Measurements from ENCODE around the gene TMEM132D.
A peak's percentile ranks its signal among the peaks of the same experiment; 100 is the strongest.

TMEM132D gene

DNA sequence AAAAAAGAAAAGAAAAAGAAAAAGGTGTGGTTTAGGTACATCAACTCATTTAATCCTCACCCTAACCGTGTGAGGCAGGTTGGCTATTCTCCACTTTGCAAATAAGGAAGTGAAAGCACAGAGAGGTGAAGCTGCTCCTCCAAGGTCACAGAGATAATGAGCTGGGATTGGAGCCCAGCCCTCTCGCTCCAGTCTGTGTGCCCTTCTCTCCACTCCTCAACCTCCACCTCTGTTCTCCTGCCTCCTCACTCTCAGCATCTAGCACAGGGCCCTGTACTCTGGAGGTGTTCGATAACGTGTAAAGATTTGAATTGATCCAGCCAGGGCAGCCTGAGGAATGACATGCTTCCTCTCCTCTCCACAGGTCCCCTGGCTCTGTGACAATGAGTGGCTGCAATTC lies 502.3 kb downstream of the TMEM132D start:
- Histone ChIP-seq H3K4me1 (ENCODE audit: control insufficient read depth in 2 of 2, insufficient read depth in 2 of 2, low read length in 2 of 2) (peaks cover 0 to 2% of the 10 kb centered on the region in 2 donors), H3K27ac (ENCODE audit: low read depth in 2 of 2, low read length in 2 of 2) (peak overlapping the region in 1 of 2 donors; percentile 26), H3K36me3 (ENCODE audit: control insufficient read depth in 2 of 2, insufficient read depth in 2 of 2, low read length in 2 of 2) (no peaks in the 10 kb centered on the region), H3K9me3 (ENCODE audit: control insufficient read depth in 2 of 2, low read length in 2 of 2) (no peaks in the 10 kb centered on the region), H3K9ac (ENCODE audit: low read depth in 1 of 2, low read length in 2 of 2) (no peak overlapping the region), H3K4me3 (ENCODE audit: low read length in 2 of 2) (no peak overlapping the region), H3K27me3 (ENCODE audit: control insufficient read depth in 2 of 2, insufficient read depth in 2 of 2, low read length in 2 of 2) (no peaks in the 10 kb centered on the region)

DNA sequence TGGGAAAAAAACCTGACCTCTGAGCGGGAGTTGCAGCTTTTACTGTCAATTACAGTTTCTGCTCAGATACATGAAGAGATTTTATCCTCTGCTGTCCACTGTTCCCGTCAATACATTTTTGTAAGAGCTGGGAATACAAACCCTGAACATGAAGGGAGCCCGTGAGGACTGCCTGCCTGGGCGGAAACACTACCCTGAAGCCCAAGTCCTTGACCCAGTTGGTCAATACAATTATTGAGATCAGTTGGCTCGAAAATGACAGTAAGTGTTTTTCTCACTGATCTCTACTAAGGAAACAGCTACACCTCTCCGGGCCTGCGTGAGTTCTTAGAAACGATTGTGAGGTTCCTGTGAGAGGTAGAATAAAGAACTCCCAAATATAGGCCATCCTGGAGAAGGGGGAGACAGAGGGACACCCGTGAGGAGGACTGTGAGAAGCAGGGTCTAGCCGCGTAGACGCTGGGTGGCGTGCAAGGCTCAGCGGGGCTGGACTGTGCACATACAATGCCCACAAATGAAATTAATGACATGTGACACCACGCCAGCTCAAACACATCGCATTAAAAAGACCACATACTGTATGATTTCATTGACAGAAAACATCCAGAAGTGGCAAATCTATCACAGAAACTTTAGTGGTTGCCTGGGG lies 509.5 kb downstream of the TMEM132D start:
- Histone ChIP-seq H3K4me3 (ENCODE audit: low read length in 2 of 2) (no peak overlapping the region), H3K4me1 (ENCODE audit: control insufficient read depth in 2 of 2, insufficient read depth in 2 of 2, low read length in 2 of 2) (no peaks in the 10 kb centered on the region), H3K36me3 (ENCODE audit: control insufficient read depth in 2 of 2, insufficient read depth in 2 of 2, low read length in 2 of 2) (no peaks in the 10 kb centered on the region), H3K27ac (ENCODE audit: low read depth in 2 of 2, low read length in 2 of 2) (no peak overlapping the region), H3K9me3 (ENCODE audit: control insufficient read depth in 2 of 2, low read length in 2 of 2) (no peaks in the 10 kb centered on the region), H3K27me3 (ENCODE audit: control insufficient read depth in 2 of 2, insufficient read depth in 2 of 2, low read length in 2 of 2) (no peaks in the 10 kb centered on the region), H3K9ac (ENCODE audit: low read depth in 1 of 2, low read length in 2 of 2) (no peak overlapping the region)

DNA sequence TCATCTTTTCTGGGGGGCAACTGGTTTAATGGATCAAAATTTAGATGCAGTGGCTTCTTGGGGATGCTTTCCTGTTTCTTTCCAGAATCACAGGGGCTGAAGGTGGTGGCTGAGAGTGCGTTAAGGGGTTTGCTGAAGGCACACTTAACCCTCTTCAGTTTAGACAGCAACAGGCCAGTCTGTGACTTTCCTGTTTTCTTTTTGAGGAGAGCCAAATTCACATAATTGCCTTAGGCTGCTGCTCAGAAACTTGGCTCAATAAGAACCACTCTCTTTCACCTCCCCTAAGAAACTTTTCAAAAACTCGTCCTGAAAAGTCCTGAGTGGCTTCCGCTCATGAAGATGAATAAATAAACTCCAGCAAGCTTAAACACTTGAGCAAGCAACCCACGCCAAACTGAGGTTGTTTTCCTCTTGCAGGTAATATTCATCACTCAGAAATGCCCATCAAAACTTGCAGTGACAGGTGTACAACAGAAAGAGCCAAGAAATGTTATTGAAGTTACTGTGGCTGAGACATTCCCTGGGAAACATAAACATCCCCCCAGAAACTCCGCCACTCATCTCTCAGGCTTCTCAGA lies 510.4 kb downstream of the TMEM132D start:
- Histone ChIP-seq H3K4me1 (ENCODE audit: control insufficient read depth in 2 of 2, insufficient read depth in 2 of 2, low read length in 2 of 2) (no peaks in the 10 kb centered on the region), H3K27me3 (ENCODE audit: control insufficient read depth in 2 of 2, insufficient read depth in 2 of 2, low read length in 2 of 2) (no peaks in the 10 kb centered on the region), H3K9ac (ENCODE audit: low read depth in 1 of 2, low read length in 2 of 2) (no peak overlapping the region), H3K9me3 (ENCODE audit: control insufficient read depth in 2 of 2, low read length in 2 of 2) (no peaks in the 10 kb centered on the region), H3K36me3 (ENCODE audit: control insufficient read depth in 2 of 2, insufficient read depth in 2 of 2, low read length in 2 of 2) (no peaks in the 10 kb centered on the region), H3K27ac (ENCODE audit: low read depth in 2 of 2, low read length in 2 of 2) (no peak overlapping the region), H3K4me3 (ENCODE audit: low read length in 2 of 2) (no peak overlapping the region)

DNA sequence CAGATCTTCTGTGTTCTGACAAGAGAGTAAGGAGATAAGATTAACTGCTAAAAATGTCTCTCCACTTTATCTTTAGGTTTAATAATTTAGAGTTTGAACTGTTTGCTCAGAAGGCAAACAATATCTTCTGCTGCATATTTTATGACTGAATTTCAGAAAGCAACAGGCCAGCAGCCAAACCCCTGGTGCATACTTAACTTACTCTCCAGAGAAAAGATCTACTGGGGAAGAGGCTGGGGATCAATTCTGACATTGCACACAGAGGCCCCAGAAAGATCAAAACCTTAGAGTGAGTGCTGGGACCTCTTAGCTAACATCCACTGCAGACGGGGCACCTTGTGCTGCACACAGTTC lies 518.2 kb downstream of the TMEM132D start:
- no peaks in the 10 kb centered on the region for H3K9me3 ChIP-seq (ENCODE audit: control insufficient read depth in 2 of 2, low read length in 2 of 2)
- no peaks in the 10 kb centered on the region for H3K27me3 ChIP-seq (ENCODE audit: control insufficient read depth in 2 of 2, insufficient read depth in 2 of 2, low read length in 2 of 2)
- H3K4me1 ChIP-seq (ENCODE audit: control insufficient read depth in 2 of 2, insufficient read depth in 2 of 2, low read length in 2 of 2), result peaks cover 0 to 6% of the 10 kb centered on the region in 2 donors
- no peaks in the 10 kb centered on the region for H3K36me3 ChIP-seq (ENCODE audit: control insufficient read depth in 2 of 2, insufficient read depth in 2 of 2, low read length in 2 of 2)
- H3K9ac ChIP-seq (ENCODE audit: low read depth in 1 of 2, low read length in 2 of 2), result no peak overlapping the region
- H3K4me3 ChIP-seq (ENCODE audit: low read length in 2 of 2), result no peak overlapping the region
- peak overlapping the region in 1 of 2 donors; percentile 44 for H3K27ac ChIP-seq (ENCODE audit: low read depth in 2 of 2, low read length in 2 of 2)

DNA sequence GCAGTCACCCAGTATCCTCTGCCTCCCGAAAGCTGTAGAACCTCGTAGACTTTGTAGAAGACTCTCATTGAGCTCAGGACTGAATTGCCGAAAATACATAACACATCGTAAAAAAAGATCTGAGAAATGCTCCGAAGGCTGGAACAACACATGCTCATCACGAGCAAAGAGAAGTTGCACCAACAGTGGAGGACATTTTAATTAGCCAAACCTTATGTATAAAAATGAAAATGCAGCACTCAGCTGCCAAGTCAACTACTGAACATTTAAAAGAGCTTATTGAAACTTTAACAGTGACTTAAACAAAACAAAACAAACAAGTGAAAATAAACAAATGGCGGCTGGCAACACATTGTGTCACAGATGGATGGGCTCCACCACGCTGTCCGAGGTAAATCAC lies 519.9 kb downstream of the TMEM132D start:
- H3K36me3 ChIP-seq (ENCODE audit: control insufficient read depth in 2 of 2, insufficient read depth in 2 of 2, low read length in 2 of 2), result no peaks in the 10 kb centered on the region
- H3K9me3 ChIP-seq (ENCODE audit: control insufficient read depth in 2 of 2, low read length in 2 of 2), result peaks cover 0 to 2% of the 10 kb centered on the region in 2 donors
- no peak overlapping the region for H3K4me3 ChIP-seq (ENCODE audit: low read length in 2 of 2)
- no peak overlapping the region for H3K27ac ChIP-seq (ENCODE audit: low read depth in 2 of 2, low read length in 2 of 2)
- peaks cover 0 to 11% of the 10 kb centered on the region in 2 donors for H3K4me1 ChIP-seq (ENCODE audit: control insufficient read depth in 2 of 2, insufficient read depth in 2 of 2, low read length in 2 of 2)
- H3K27me3 ChIP-seq (ENCODE audit: control insufficient read depth in 2 of 2, insufficient read depth in 2 of 2, low read length in 2 of 2), result no peaks in the 10 kb centered on the region
- H3K9ac ChIP-seq (ENCODE audit: low read depth in 1 of 2, low read length in 2 of 2), result no peak overlapping the region

DNA sequence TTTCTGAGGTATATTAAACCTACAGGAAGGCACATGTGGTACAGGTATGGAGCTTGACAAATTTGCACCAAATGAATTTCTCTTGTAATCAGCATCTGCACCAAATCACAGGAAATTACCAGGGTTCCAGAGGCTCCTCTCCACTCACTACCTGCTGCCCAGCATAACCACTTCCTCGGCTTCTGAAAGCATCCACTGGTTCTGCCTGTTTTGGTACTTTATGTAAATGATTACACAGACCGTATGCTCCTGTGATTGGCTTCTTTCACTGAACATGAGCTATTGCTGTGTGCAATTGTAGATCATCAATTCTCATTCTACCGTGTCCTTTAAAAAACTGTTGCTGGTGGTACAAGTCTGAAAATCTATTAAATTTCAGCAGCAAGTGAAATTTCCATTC lies 522.1 kb downstream of the TMEM132D start:
- H3K27me3 ChIP-seq (ENCODE audit: control insufficient read depth in 2 of 2, insufficient read depth in 2 of 2, low read length in 2 of 2), result no peaks in the 10 kb centered on the region
- peaks cover 0 to 2% of the 10 kb centered on the region in 2 donors for H3K9me3 ChIP-seq (ENCODE audit: control insufficient read depth in 2 of 2, low read length in 2 of 2)
- no peak overlapping the region for H3K9ac ChIP-seq (ENCODE audit: low read depth in 1 of 2, low read length in 2 of 2)
- H3K36me3 ChIP-seq (ENCODE audit: control insufficient read depth in 2 of 2, insufficient read depth in 2 of 2, low read length in 2 of 2), result no peaks in the 10 kb centered on the region
- no peak overlapping the region for H3K27ac ChIP-seq (ENCODE audit: low read depth in 2 of 2, low read length in 2 of 2)
- H3K4me3 ChIP-seq (ENCODE audit: low read length in 2 of 2), result no peak overlapping the region
- H3K4me1 ChIP-seq (ENCODE audit: control insufficient read depth in 2 of 2, insufficient read depth in 2 of 2, low read length in 2 of 2), result peaks cover 0 to 17% of the 10 kb centered on the region in 2 donors

DNA sequence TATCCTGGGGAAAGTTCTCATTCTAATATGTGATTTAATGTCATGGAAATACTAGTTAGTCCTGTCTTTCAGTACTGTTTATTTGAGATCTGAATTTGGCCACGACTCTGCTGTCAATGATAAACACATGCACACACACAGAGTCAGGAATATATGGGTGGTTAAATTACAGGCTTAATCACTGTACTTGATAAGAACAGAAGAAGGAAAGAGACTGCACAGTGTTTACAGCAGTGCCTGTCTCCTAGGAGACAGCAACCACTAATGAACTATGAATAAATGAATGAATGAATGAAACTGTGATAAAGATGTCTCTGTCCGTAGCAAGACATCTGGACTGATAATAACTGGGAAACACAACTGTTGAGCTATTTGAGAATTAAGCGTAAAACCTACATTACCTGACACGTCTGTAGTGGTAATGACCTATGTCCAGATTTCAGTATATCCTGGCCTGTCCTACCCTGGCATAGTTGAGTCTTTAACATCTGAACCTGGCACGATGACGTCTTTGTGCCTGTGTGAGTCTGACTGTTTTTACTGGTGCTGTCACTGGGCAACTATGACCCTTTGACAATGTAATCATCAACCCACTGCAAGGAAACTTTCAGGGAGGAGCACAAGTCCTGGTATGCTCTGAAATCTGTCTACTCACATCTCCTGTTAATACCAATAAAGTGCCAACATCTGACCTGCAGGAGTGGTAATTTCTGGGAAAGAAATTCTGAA lies 524.6 kb downstream of the TMEM132D start:
- no peaks in the 10 kb centered on the region for H3K27me3 ChIP-seq (ENCODE audit: control insufficient read depth in 2 of 2, insufficient read depth in 2 of 2, low read length in 2 of 2)
- peaks cover 0 to 2% of the 10 kb centered on the region in 2 donors for H3K9me3 ChIP-seq (ENCODE audit: control insufficient read depth in 2 of 2, low read length in 2 of 2)
- no peaks in the 10 kb centered on the region for H3K36me3 ChIP-seq (ENCODE audit: control insufficient read depth in 2 of 2, insufficient read depth in 2 of 2, low read length in 2 of 2)
- H3K4me3 ChIP-seq (ENCODE audit: low read length in 2 of 2), result no peak overlapping the region
- H3K9ac ChIP-seq (ENCODE audit: low read depth in 1 of 2, low read length in 2 of 2), result peak overlapping the region in 1 of 2 donors; percentile 25
- H3K27ac ChIP-seq (ENCODE audit: low read depth in 2 of 2, low read length in 2 of 2), result peak overlapping the region in 1 of 2 donors; percentile 65
- peaks cover 0 to 10% of the 10 kb centered on the region in 2 donors for H3K4me1 ChIP-seq (ENCODE audit: control insufficient read depth in 2 of 2, insufficient read depth in 2 of 2, low read length in 2 of 2)

DNA sequence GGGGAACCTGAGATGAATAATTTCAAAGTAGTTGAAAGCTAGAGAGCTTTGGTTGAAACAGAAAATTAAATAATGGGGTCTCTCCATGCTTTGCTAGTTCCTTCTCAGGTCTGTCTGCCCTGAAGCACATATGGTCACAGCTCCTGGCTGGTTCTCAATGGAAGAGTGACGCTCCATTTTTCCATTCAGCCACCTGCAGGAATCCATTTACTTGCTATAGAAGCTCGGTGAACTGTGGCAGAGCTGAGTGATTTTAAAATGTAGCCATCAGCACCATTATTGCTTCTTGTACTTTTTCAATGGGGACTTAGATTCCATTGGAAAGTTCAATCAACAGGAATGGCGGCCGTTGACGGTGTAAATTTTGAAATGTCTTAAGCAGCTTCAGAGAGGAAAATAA lies 525.3 kb downstream of the TMEM132D start:
- Histone ChIP-seq H3K9me3 (ENCODE audit: control insufficient read depth in 2 of 2, low read length in 2 of 2) (peaks cover 0 to 2% of the 10 kb centered on the region in 2 donors), H3K4me3 (ENCODE audit: low read length in 2 of 2) (no peak overlapping the region), H3K27ac (ENCODE audit: low read depth in 2 of 2, low read length in 2 of 2) (peak overlapping the region in 1 of 2 donors; percentile 65), H3K4me1 (ENCODE audit: control insufficient read depth in 2 of 2, insufficient read depth in 2 of 2, low read length in 2 of 2) (peaks cover 0 to 10% of the 10 kb centered on the region in 2 donors), H3K27me3 (ENCODE audit: control insufficient read depth in 2 of 2, insufficient read depth in 2 of 2, low read length in 2 of 2) (no peaks in the 10 kb centered on the region), H3K36me3 (ENCODE audit: control insufficient read depth in 2 of 2, insufficient read depth in 2 of 2, low read length in 2 of 2) (no peaks in the 10 kb centered on the region), H3K9ac (ENCODE audit: low read depth in 1 of 2, low read length in 2 of 2) (no peak overlapping the region)

DNA sequence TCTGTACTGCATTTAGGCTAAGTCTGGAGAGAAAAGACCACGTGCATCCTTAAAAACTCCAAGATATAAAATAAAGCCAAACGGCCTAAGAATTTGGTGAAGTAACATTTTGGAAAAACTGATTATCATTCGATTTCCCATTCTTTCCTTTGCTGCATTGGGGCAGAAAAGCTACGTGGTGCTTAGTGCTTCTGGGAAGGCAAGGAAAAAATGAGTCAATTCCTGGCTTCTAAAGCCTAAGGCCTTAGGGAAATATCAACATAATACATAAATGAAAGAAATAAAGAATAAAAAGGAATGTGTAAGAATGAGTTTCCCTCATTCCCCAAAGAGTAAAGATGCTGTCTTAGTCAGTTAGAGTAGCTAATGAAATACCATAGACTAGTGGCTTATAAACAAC lies 530.1 kb downstream of the TMEM132D start:
- Histone ChIP-seq H3K27ac (ENCODE audit: low read depth in 2 of 2, low read length in 2 of 2) (no peak overlapping the region), H3K36me3 (ENCODE audit: control insufficient read depth in 2 of 2, insufficient read depth in 2 of 2, low read length in 2 of 2) (no peaks in the 10 kb centered on the region), H3K27me3 (ENCODE audit: control insufficient read depth in 2 of 2, insufficient read depth in 2 of 2, low read length in 2 of 2) (no peaks in the 10 kb centered on the region), H3K9me3 (ENCODE audit: control insufficient read depth in 2 of 2, low read length in 2 of 2) (peaks cover 0 to 4% of the 10 kb centered on the region in 2 donors), H3K9ac (ENCODE audit: low read depth in 1 of 2, low read length in 2 of 2) (no peak overlapping the region), H3K4me1 (ENCODE audit: control insufficient read depth in 2 of 2, insufficient read depth in 2 of 2, low read length in 2 of 2) (peaks cover 0 to 11% of the 10 kb centered on the region in 2 donors), H3K4me3 (ENCODE audit: low read length in 2 of 2) (no peak overlapping the region)

DNA sequence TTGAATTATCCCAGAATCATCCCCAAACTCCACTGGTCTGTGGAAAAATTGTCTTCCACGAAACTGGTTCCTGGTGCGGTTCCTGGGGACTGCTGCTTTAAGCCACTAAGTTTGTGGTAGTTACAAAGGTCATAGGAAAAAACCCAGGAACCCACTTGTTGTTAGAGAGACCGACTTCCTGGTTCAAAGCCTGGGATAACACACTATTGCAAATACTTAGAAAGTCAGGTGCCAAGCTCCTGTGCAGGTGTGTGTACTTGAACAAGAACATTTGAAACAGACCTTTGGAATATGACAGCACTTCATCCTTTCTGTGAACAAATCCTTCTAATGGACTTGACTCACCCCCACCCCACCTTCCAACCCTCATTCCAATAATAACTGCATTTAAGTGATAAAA lies 530.9 kb downstream of the TMEM132D start:
- no peak overlapping the region for H3K4me3 ChIP-seq (ENCODE audit: low read length in 2 of 2)
- H3K27me3 ChIP-seq (ENCODE audit: control insufficient read depth in 2 of 2, insufficient read depth in 2 of 2, low read length in 2 of 2), result no peaks in the 10 kb centered on the region
- H3K36me3 ChIP-seq (ENCODE audit: control insufficient read depth in 2 of 2, insufficient read depth in 2 of 2, low read length in 2 of 2), result no peaks in the 10 kb centered on the region
- H3K27ac ChIP-seq (ENCODE audit: low read depth in 2 of 2, low read length in 2 of 2), result peak overlapping the region in 1 of 2 donors; percentile 46
- H3K9ac ChIP-seq (ENCODE audit: low read depth in 1 of 2, low read length in 2 of 2), result no peak overlapping the region
- peaks cover 0 to 7% of the 10 kb centered on the region in 2 donors for H3K4me1 ChIP-seq (ENCODE audit: control insufficient read depth in 2 of 2, insufficient read depth in 2 of 2, low read length in 2 of 2)
- peaks cover 2 to 4% of the 10 kb centered on the region in 2 donors for H3K9me3 ChIP-seq (ENCODE audit: control insufficient read depth in 2 of 2, low read length in 2 of 2)
